ENCODE data around the gene CAMK2B.

The CAMK2B gene

DNA sequence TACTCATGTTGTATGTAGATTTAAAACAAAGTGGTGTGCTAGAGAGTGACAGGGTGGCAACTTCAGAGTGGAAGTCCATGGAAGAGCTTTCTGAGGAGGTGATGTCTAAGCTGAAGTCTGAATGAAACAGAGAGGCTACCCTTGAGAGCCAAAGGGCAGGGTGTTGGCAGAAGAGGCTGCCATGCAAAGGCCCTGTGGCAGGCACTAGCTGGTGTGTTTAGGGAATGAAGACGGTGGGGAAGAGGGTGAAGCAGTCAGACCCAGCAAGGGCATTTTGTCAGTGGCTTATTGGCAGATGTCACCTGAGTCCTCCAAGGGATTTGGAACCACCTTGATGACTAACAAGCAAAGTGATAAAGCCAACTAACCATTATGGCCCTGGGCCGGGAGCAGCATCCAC, 3.7 kb upstream of the CAMK2B start:
- no peak for DNase-seq

DNA sequence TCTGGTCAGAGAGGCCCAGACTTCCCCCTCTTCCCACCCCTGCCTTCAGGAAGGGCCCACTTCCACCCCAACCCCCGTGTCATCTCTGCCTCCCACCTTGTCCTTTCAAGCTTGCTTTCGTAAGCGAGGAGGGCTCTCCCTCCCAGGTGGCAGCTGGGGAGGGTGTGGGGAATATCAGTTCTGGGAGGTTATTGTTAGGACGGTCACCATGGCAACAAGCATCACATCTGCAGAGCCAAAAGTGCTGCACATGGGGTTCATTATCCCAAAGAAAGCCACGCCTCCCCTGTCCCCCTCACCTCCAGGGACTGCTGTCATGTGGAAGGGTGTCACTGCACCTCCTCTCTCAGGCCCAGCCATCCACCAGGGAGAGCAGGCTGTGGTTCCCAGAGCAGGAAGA, 2.6 kb upstream of the CAMK2B start:
- DNase-seq: no peak

DNA sequence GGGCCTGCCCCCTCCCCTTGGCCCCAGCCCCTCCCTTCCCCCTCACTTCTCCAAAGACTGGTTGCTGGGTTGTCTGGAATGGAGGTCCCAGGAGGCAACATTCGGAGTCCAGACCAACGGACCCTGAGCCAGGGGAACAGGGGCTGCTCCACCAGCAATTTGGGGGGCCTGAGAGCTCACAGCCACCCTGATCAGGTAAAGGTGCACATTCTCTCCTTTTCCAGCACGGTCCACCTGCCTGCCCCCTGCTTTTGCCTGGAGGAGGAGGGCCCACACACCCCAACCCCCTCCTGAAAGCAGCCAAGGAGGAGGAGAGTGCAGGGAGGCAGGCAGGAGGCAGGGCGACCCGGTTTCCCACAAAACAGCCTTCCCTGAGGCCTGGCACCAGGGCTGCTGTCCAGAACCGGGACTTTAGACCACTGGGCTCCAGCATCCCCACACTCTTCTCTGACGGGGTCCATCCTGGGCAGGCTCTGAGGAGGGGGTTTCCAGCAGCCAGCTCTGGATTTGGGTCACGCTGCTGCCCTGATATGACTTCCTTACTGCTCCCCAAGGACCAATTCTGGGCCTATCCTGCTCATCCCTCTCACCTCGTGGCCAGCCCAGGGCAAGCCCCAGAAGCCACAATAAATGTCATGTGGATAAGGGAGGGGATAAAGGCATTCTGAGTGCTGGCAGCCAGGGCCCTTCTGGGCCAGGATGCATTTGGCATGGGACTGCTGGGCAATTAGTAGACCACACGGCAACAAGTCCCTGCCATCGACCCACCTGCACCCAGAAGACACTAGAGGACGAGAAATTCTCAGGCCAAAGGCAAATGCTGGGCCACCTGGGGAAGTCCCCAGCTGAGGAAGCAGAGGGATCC, 1.1 kb upstream of the CAMK2B start:
- no peak for DNase-seq

DNA sequence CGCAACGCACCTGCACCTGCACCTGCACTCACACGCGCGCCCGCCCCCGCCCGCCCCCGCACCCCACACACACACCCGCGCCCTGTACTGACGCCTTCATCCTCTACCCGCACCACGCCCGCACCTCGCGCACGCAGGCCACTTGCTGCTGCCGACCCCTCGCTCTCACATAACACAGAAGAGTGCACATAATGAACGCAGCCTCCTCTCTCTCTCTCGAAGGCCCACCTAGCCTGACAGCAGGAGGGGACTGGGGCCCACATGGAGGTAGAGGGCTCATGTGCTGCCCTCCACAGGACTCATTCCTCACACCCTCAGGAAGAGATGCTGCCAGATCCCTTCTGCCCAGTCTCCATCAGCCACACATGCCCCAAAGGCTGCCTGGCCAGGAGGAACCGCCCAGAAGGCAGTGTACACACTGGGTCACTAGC, 432 bp upstream of the CAMK2B start:
- no peak for DNase-seq

DNA sequence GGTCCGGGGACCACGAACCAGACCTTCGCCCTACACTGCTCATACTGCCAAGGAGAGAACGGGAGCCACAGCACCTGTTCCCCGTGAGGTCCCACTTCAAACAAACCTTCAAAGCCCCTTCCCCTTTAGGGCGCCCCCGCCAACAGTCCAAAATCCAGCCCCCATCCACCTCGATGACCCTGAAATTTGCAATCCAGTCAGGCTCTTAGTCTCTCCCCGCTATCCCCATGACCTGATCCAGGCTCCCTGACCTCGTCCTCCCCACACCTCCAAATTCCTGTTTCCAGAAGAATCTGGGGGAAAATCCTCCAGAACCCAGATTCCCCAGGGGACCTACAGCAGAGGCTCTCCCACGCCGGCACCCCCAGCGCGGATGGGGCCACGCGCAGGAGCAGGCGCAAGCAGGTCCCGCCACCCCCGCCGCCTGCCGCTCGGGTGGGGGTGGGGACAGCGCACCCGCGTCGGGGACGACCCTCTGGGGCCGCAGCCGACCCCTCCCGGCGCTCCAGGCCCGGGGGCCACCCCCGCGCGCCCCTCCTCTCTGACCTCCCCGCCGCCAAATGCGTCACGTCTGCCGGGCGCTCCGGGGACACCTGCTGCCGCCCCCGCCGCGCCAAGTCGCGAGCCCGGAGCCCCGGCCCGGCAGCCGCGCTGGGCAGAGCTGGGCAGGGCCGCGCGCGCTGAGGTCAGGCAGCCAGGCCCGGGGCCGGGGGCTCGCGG, 753 bp downstream of the CAMK2B start:
- DNase-seq: no peak

DNA sequence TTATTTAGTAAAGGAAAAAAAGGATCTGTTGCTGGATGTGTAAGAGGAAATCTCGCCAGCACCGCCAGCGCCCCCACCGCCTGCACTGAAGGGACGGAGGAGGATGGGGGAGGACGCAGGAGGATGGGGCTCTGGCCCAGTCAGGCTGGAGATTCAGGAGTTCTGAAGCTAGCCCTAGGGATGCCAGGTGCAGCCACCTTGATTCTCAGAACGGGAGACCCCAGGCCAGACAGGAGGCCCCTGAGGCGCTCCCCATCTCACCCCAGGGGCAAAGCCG, 1.3 kb downstream of the CAMK2B start:
- DNase-seq: no peak

DNA sequence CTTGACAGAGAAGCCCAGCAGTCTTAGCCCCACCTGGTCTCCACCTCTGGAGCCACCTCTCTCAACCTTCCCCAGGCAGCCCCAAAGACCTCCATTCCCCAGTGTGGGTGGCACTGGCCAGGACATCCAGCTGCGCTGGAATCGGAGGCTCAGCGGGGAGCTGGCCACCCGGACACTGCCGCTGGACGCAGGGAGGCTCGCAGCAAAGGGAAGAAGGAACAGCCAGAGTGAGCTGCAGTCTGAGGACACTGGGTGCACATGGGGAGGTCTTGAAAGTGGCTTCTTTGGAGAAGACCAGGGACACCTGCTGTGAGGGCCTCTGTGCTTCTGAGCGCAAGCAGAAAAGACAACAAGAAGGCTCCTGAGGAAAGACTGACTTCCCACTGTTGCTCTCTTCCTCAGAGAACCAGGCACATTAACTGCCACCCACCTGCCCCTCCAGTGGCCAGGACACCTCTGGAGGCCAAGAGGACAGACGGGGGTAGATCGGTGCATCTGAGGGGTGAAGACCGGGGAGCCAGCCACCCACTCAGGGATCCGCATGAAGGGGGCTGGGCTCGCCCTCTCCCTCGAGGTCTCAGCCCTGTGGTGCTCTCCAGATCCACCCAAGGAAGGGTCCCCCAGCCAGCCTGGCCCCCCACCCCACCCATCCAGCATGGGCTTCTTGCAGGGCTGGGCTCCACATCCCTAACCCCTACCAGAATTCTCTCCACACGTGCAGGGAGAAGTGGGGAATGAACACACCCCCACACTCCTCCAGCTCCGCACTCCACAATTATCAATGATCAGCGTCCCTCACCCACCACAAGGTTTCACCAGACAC, 1.8 kb downstream of the CAMK2B start:
- DNase-seq: no peak

DNA sequence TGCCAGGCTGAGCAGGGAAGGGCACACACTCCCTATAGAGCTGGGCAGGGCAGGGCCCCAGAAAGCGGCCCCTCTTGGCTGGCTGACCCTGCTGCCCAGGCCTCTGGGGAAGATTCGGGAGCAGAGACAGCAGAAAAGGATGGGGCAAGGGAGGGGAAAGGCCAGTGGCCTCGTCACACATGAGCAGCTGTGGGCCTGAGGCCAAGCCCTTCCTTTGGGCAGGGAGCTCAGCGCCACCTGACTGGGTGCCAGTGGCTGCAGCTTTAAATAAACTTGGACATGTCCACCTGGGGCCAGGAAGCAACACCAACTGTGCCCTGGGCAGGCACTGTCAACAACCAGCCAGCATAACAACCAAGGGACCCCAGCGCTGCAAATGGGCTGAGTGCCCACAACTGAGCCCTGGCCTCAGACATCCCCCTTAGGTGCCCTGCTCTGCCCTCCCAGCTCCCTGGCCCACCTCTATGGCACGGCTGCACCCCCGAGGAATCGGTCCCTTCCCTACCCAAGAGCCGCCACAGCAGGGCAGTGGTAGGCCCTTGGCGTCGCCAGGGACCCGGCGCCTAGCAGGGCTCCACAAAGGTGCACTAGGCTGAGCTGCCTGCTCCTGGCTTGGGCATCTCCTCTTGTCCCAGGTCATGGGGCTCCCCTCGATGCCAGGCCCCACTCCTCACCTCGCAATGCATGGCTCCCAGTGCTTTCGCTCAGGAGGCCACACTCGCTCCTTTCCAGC, 2.6 kb downstream of the CAMK2B start:
- no peak for DNase-seq

DNA sequence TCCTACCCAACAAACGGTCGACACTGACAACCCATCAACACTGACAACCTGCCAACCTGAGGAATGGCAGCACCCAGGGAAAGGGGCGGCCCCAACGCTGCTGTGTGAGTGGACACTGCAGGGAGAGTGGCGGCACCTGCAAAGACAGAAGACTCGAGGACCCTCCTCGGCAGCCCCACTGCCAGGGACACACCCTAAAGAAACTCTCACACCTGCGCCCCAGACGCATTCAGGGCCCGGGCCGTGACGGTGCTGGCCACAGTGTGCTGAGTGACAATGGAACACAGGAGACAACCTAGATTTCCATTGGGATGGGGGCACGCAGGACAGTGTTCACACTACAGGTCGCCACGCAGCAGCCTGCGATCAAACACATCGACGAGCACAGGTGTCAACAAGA, 3.6 kb downstream of the CAMK2B start:
- no peak for DNase-seq

DNA sequence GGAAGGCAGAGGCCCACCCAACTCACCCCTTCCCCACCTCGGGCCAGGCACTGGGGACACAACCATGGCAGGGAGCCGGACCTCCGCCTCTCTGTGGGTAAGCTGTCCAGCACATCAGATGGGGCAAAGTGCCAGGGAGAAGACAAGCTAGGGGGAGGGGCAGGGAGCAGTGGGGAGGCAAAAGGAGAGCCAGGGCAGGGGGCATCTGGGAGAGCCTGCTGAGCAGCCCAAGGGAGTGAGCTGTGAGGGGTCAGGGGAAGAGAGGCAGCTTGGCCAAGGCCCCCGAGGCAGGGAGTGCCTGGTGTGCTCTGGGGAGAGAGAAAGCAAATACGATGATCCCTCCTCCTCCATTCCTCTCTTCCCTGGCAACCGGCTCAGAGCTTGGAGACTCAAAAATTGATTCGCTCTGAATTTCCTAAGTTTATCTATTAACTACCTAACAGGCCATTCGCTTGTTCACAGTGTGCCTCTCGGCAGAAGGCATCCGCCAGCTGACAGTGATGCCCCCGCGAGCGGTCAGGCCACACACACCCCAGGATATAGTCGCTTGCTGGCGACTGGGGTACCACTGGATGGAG, 4.5 kb downstream of the CAMK2B start:
- no peak for DNase-seq

DNA sequence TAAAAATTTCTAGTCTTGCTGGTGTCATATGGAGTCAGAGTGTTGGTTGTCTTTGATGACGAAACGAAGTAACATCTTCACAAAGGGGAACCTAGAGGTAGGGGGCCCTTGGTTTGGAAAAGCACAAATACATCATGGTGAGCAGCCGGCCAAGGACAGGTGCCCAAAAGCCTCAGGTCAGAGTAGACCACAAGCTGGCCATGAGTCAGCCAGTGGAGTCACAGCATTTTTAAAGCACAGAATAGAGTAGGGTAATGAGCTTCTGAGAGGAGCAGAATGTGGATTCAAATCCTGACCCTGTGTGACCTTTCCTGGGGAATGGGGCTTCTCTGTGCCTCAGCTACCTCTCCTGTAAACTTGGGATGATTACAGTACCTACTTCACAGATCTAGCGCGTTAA, 5.3 kb downstream of the CAMK2B start:
- no peak for DNase-seq

DNA sequence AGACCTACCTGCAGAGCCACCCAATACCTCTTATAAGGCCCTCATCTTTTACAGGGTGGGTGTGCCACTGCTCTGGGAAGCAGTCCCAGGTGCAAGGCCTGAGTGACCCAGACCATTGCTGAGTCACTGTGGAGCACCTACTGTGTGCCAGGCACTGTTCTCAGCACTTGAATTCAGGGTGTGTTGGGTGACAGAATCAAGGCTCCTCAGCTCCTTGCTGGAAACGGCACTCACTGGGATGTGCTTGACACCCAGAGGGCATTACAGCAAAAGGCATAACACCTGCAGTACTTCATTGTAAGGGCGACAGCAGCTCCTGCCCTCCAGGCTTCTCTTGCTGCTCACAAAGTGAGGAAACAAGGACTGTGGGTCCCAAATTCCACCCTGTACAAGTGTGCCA, 7.1 kb downstream of the CAMK2B start:
- no peak for DNase-seq

DNA sequence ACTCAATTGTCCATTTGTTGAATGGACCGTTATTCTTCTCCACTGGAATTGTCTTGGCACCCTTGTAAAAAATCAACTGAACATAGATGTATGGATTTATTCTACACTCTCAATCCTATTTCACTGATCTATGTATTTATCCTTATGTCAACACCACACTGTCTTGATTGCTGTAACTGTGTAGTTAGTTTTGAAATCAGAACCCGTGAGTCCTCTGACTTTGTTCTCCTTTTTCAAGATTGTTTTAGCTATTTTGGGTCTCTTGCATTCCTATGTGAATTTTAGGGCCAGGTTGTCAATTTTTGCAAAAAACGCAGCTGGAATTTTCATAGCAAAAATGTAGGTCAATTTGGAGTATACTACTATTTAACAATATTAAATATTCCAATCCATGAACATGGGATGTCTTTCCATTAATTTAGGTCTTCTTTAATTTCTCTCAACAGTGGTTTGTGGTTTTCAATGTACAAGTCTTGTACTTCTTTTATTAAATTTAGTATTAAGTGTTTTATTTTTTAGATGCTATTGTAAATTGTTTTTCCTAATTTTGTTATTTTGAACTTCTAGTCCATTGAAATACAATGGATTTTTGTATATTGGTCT, 10.0 kb downstream of the CAMK2B start:
- no peak for DNase-seq

DNA sequence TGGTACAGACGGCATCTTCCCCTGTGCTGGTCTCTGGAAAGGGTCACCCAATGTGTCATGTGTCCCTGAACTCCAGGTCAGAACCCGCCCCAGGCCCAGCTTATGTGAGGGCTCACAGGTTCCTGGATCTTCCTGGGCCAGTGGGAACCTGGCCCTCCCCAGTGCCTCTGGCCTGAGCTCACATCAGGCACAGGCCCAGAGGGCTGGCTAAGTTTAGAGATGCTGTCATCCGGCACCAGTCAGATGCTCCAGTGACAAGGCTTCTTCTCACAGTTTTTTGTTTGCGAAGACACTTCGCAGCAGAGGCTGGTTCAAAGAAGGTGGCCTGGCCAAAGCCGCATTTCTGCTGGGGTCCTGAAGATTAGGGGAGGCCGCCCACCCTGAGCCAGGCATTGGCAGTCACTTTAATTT, 11.8 kb downstream of the CAMK2B start:
- no peak for DNase-seq

DNA sequence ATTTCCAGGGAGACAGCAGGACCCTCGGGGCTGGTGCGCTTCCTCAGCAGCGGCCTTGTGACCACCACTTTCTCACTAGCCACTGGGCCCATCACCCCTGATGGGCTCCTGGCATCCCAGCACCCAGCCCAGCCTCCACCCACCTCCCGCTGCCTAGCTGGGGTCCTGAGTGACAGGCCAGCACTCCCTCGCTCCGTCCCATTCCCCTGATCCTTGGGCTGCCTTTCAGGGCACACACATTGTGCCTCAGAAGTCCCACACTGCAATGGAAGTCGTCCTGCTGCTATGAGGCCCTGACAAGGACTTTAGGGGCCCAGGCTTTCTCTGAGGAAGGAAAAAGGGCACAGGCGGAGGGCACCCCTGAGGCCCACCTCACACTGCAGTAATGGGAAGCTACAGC, 12.4 kb downstream of the CAMK2B start:
- no peak for DNase-seq

DNA sequence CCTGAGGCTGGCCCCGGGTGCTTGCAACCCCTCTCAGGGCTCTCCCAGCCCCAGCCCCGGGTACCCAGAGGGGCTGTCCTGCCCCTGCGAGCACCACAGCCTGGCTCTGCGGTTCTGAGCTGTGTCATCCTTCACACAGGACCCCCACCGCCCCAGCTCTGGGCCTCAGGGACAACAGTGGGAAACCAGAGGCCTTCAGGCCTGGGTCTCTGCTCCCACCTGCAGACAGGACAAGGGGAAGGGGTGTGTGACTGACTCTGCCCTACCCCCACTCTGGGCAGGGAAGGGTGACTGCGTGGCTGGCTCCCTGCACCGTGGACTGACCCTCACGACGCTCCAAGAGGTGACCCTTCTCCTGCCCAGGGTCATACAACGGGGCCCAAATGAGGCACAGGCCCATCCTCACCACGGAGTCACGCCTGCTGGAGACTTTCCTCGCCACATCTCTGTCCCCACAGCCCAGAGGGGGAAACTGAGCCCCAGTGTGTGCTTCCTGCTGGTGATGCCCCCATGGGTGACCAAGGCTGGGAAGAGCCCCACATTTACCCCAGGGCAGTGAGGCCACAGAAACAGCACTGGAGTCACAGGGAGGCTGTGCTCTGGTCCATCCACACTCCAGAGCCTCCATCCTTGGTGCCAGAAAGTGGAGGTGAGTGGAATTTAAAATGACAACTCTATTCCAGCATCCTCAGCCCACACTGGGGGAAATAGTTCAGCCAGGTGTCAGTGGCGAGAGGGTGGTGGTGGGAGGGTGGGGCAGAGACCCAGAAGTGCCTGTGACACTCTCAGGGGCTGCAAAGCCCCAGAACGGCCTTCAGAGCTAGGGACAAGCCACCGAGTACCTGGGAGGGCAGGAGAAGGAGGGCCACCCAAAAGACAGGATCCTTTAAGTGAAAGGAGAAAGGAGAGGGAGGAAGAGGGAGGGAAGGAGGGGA, 13.6 kb downstream of the CAMK2B start:
- DNase-seq: no peak

DNA sequence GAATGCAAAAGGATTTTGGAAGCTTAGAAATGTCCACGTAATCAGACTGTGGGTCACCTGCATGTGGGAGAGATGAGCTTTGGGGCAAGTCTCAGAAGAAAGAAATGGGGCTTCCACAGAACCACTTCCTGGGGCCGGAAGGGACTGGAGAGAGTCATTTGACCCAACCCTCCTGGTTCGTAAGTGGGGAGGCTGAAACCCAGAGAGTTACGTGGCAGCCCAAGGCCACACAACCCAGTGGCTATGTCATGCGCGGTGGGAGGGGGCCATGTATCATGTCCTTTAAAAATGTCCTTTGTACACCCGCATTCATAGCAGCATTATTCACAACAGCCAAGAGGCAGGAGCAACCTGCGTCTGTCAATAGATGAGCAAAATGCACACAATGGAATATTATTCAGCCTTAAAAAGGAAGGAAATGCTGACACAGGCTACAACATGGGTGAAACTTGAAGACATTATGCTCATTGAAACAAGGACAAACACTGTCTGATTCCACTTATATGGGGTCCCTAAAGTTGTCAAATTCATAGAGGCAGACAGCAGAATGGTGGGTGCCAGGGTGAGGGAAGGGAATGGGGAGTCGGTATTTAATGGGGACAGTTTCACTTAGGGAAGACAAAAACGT, 15.1 kb downstream of the CAMK2B start:
- no peak for DNase-seq

DNA sequence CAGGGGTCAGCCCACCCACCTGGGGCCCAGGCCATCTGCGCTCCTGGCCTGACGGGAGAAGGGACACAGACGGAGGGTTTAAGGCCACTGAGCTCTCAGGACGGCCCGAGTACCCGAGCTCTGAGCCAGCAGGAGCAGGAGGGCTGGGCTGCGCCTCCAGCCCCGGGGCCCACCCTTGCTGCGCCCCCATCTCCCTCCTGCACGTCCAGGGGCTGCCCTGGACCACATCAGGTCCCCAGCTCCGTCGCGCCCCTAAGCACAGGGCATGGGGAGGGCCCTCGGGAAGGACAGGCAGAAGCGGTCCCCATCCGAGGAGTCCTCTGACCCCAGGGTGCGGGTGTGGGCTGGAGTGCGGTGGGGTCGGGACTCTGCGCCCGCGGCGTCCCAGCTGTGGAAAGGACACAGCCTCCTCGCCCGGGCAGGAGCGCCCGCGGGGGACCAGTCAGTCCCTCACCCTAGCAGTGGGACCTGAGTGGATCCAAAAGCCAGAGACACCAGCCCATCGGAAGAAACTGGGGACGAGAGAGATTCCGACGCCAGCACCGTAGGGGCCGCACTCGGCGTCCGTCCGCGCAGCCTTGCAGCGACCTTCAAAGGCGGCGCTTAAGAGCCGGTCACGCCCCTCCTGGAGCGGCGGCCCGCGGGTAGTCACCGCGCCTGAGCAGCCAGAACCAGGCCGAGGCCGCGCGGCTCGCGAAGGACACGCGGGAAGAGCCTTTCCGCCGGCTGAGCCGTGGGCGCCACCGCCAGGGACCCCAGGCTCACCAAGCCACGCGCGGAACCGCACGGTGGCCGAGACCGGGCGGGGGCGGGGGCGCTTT, 15.9 kb downstream of the CAMK2B start:
- no peak for DNase-seq

DNA sequence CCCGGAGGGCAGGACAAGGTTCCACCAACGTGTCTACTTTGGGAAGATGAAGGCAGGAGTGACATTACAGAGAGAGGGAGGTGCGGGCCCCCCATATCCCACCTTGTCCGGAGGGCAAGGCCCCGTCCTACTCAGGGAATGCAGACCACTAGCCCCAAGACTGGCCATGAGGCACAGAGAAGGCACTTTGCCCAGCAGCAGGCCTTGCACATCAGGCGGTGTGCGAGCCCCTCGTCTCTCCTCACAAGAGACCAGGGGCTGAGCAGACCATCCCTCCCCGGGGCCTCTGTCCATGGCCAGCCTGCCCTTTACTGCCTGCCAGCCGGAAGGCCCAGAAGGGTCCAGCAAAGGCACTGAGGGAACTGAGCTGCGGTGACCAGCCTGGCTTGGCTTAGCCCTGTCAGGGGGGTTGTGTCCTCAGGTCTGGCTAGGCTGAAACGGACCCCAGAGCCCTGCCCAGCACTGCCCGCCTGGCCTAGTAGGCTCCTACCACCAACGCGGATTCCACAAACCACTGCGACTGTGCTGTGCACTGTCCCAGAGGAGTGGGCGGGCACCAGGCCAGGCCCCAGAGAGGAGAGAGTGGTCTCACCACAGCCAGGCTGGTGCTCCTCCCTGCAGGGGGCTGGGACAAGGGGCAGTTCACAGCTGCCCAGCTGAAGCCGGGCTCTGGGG, 16.7 kb downstream of the CAMK2B start:
- no peak for DNase-seq

Measured in KG1 (cell line).